H7 (cell line): ENCODE results near the gene BANF2. TPM values are rescaled to one million over a fixed set of nuclear protein-coding genes. Genes with fewer than 3 reads are reported as not detected.

ENCODE experiments used
- DNase-seq: peaks from one replicate; pipeline ENCODE4 v3.0.0; 2012
- H3K27me3 ChIP-seq: 2 replicates; pipeline ENCODE4 v1.6.0; 2011; ENCODE audit warnings: mild to moderate bottlenecking, low read length; ENCODE audit not compliant: control insufficient read depth, insufficient read depth
- H3K36me3 ChIP-seq: replicated peaks from 2 replicates; pipeline ENCODE4 v1.5.1; 2011; ENCODE audit warnings: low read length; ENCODE audit not compliant: control insufficient read depth, insufficient read depth
- H3K4me3 ChIP-seq: 2 replicates; pipeline ENCODE4 v1.5.1; 2011; ENCODE audit warnings: low read depth, mild to moderate bottlenecking, control low read depth, low read length, moderate library complexity; ENCODE audit not compliant: insufficient read depth
- total RNA-seq: library from RNA; depleted of rRNA; stranded (reverse); fragments of >200 nt; shearing (Covaris generic); gene quantifications from 2 replicates; pipeline ENCODE4 v1.2.3, GENCODE V29; 2014

BANF2 gene
- total RNA-seq, 1 experiment from 2014 or later, result not detected

DNA sequence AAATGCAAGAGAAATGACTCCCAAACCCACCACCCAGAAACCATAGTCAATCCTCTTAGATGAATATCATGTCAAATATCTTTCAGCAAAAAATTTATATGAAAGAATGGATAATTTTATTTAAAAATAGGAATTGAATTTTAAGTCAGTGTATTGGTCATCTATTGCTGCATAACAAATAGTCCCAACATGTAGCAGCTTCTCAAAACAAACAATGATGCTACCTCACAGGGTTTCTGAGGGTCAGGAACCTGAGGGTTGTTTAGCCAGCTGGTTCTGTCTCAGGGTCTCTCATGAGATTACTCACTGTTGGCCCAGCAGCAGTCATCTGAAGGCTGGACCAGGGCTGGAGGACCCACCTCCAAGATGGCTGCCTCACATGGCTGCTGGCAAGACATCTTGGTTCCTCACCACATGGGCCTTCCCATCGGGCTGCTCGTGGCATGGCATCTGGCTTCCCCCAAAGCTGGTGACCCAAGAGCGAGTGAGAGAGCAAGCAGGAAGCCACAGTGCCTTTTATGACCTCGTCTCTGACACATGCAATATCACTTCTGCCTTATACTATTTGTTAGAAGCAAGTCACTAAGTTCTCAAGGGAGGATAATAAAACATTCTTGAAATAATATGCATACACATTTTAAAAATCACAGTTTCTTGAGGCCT is 36.3 kb downstream of the BANF2 start:
- DNase-seq, result no peak
- H3K27me3 ChIP-seq, result no peaks in the 10 kb centered on the region
- H3K36me3 ChIP-seq, result no peaks in the 10 kb centered on the region
- no peak overlapping the region for H3K4me3 ChIP-seq

GRCh38 chr20:17738154-17738553 is 38.4 kb downstream of the BANF2 start:
- Histone ChIP-seq H3K36me3 (no peaks in the 10 kb centered on the region), H3K27me3 (no peaks in the 10 kb centered on the region), H3K4me3 (no peak overlapping the region)
- no peak for DNase-seq

- Histone ChIP-seq H3K36me3 (no peaks in the 10 kb centered on the region), H3K27me3 (no peaks in the 10 kb centered on the region)
- no peak for DNase-seq
Observed at GRCh38 chr20:17741220-17741619, 41.5 kb downstream of the BANF2 start.

GRCh38 chr20:17742731-17743130 is 43.0 kb downstream of the BANF2 start:
- no peak for DNase-seq
- Histone ChIP-seq H3K36me3 (no peaks in the 10 kb centered on the region), H3K27me3 (no peaks in the 10 kb centered on the region), H3K4me3 (no peak overlapping the region)

More at GRCh38 chr20:17741220-17741619, 41.5 kb downstream of the BANF2 start:
- H3K4me3 ChIP-seq, result no peak overlapping the region

- H3K36me3 ChIP-seq, result no peaks in the 10 kb centered on the region
- no peaks in the 10 kb centered on the region for H3K27me3 ChIP-seq
- DNase-seq, result no peak
- no peak overlapping the region for H3K4me3 ChIP-seq
Observed at GRCh38 chr20:17743677-17744076, 43.9 kb downstream of the BANF2 start.

GRCh38 chr20:17747431-17747846 is 47.7 kb downstream of the BANF2 start:
- H3K4me3 ChIP-seq, result no peak overlapping the region
- no peaks in the 10 kb centered on the region for H3K36me3 ChIP-seq
- no peak for DNase-seq
- no peaks in the 10 kb centered on the region; the same call in 1 of the 2 replicates for H3K27me3 ChIP-seq

DNA sequence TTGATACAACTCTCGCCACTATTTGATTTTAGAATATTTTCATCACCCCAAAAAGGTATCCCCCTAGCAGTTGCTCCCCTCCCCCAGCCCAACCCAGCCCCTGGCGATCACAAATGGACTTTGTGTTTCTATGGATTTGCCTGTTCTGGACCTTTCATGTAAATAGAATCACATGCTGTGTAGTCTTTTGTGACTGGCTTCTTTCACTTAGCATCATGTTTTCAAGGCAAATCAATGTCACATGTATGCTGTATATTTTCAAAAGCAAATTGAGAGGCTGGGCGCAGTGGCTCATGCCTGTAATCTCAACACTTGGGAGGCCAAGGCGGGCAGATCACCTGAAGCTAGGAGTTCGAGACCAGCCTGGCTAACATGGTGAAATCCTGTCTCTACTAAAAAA is 48.5 kb downstream of the BANF2 start:
- Histone ChIP-seq H3K36me3 (no peaks in the 10 kb centered on the region), H3K27me3 (no peaks in the 10 kb centered on the region; the same call in 1 of the 2 replicates), H3K4me3 (no peak overlapping the region)
- DNase-seq, result no peak

GRCh38 chr20:17749626-17749977 is 49.8 kb downstream of the BANF2 start:
- H3K36me3 ChIP-seq, result no peaks in the 10 kb centered on the region
- no peaks in the 10 kb centered on the region; the same call in 1 of the 2 replicates for H3K27me3 ChIP-seq
- no peak overlapping the region for H3K4me3 ChIP-seq
- no peak for DNase-seq

DNA sequence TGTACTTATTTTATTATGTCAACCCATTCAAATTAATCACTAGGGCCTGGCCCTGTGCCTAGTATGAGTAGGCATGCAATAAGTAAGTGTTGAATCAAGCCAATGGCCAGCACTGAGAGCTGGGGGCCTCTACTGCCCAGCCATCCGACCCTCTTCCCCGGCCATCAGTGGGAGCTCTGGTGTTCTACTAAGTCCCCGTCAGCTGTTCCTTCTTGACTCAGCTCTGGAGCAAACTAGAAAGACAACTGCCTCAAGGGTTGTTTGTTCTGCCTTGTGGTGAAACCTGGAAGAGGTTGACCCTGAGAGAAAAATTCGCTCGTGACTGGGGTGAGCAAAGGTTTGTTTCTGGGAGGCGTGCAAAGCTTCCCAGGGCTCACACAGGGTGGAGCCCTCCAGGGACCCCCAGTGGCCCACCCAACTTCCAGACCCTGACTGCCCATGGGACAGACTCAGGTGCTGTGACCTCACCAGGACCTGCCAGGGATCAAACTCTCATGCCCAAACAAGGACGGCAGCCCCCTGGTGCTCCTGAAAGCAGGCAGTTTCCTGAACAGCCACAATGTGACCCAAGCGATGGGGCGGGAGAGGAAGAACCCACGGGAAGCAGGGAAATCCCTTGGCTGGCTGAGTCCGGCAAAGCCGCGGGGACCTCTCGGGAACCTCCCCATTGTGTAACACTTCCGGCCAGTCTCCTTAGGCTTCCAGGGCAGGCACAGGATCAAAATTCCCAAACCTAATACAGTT is 50.4 kb downstream of the BANF2 start:
- Histone ChIP-seq H3K4me3 (no peak overlapping the region), H3K36me3 (no peaks in the 10 kb centered on the region), H3K27me3 (no peaks in the 10 kb centered on the region; the same call in 1 of the 2 replicates)
- DNase-seq, result no peak

DNA sequence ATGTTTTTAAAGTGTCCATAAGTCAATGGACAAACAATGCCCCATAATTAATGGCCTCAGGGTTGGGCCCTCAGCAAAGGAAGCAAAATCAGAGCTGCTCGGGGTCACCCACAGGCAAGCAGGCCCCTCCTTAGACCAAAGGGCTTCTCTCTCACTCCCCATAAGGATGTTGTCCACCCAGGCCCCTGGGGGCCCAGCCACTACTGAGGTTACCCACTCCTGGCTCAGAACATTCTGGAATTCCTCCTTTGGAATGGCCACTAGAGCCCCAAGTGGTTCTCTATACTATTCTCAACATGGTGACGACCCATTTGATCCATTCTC is 50.9 kb downstream of the BANF2 start:
- DNase-seq, result no peak
- Histone ChIP-seq H3K4me3 (no peak overlapping the region), H3K36me3 (no peaks in the 10 kb centered on the region), H3K27me3 (no peaks in the 10 kb centered on the region; the same call in 1 of the 2 replicates)

GRCh38 chr20:17751640-17752039 is 51.9 kb downstream of the BANF2 start:
- no peak overlapping the region for H3K4me3 ChIP-seq
- H3K27me3 ChIP-seq, result no peaks in the 10 kb centered on the region; the same call in 1 of the 2 replicates
- DNase-seq, result no peak
- H3K36me3 ChIP-seq, result no peaks in the 10 kb centered on the region

- Histone ChIP-seq H3K4me3 (no peak overlapping the region), H3K27me3 (no peaks in the 10 kb centered on the region; the same call in 1 of the 2 replicates), H3K36me3 (no peaks in the 10 kb centered on the region)
- DNase-seq, result peak; percentile 52
Observed at GRCh38 chr20:17752459-17752858, 52.7 kb downstream of the BANF2 start.

GRCh38 chr20:17753516-17753915 is 53.8 kb downstream of the BANF2 start:
- Histone ChIP-seq H3K4me3 (no peak overlapping the region), H3K27me3 (no peaks in the 10 kb centered on the region; the same call in 1 of the 2 replicates), H3K36me3 (no peaks in the 10 kb centered on the region)
- DNase-seq, result no peak

DNA sequence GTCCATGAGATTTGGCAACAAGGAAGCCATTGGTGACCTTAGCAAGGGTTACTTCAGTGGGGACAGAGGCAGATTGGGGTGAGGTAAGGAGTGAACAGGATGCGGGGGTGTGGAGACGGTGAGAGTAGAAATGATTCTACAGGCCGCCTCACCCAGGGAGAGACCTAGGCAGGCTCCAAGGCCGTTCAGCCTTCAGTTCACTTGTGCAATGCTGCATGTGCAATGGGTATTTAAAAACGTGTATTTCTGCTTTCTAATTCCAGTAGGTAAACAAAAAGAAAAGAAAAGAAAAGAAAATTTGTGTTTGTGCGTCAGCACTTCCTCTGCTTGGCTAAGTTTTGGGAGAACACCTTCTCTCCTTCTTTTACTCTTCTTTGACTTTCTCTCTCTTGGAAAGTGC is 56.8 kb downstream of the BANF2 start:
- no peaks in the 10 kb centered on the region for H3K36me3 ChIP-seq
- DNase-seq, result no peak
- no peaks in the 10 kb centered on the region for H3K27me3 ChIP-seq
- H3K4me3 ChIP-seq, result no peak overlapping the region

GRCh38 chr20:17757496-17757895 is 57.7 kb downstream of the BANF2 start:
- H3K27me3 ChIP-seq, result no peaks in the 10 kb centered on the region
- DNase-seq, result no peak
- no peak overlapping the region for H3K4me3 ChIP-seq
- H3K36me3 ChIP-seq, result no peaks in the 10 kb centered on the region
